HG03571 (cell line): ENCODE measurements around the gene BACE2.
"Not testable (repeated sequence)": the region's sequence is repeated elsewhere in the genome, so short reads cannot be mapped to it uniquely, and the experiment has no call there.

Source experiments
- ATAC-seq: cut with Tn5 transposase; IDR thresholded peaks from one replicate; pipeline ENCODE4 v1.9.1; 2021; ENCODE audit not compliant: unreplicated experiment

The BACE2 gene

DNA sequence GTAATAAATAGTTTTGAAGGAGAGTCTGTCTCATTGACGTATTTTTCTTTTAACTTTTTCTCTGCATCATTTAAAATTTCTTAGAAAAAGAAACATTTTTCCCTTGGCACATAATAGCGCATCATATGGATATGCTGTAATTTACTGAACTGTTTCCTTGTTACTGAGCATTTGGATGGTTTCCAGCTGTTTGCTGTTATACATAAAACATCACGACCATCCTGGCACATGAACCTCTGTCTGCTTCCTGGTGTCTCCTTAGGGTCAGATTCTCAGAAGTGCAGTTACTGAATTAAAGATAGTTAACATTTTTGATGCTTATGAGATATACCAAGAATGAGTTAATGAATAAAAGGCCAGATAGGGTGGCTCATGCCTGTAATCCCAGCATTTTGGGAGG, 67.2 kb downstream of the BACE2 start:
- no peak for ATAC-seq

DNA sequence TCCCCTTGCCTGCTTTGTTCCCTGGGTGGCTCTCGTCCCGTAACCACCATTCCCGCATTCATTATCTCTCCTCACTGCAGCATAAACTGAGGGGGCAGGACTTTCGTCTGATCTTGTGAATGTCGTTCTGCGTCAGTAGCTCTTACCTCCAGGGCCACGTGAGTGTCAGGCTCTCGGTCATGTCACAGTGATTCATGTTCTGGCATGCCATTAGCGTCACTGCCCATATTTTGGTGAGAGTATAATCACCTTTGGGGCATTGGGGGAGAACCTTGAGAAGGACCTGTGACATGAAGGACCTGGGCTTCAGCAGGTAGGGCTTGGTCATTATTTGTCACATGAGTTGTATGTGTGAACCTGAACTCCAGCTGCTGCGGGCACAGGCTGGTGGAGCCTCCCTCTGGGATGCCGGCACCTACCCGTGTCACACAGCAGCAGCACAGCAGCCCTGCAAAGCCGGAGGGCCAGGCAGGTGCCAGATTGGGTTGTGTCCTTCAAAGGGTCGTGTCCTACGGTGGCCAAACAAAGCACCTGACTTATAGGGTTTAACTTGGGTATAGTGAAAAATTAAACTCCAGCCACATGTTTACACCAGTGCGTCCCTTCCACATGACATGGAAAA, 68.5 kb downstream of the BACE2 start:
- ATAC-seq: no peak

DNA sequence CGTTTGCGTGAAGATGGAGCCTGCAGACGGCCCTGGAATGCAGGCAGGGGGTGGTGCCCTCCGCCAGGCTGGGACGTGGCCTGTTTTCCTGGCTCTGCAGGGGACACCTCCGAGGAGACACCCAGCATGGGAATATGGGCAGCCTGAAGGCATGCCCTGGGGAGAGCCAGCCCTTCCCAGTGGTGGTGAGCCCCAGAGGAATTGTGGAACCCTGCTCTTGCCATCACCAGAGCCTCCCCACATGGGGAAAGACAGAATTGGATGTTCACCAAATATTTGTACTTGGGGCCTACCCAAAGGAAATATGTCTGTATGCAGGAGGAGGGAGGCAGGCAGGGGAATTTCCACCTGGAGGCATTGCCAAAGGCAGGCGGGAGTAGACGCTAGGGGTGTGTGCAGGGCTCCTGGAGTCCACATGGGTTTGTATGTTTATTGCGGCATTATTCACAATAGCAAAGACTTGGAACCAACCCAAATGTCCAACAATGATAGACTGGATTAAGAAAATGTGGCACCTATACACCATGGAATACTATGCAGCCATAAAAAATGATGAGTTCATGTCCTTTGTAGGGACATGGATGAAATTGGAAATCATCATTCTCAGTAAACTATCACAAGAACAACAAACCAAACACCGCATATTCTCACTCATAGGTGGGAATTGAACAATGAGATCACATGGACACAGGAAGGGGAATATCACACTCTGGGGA, 70.3 kb downstream of the BACE2 start:
- ATAC-seq: not testable (repeated sequence)

DNA sequence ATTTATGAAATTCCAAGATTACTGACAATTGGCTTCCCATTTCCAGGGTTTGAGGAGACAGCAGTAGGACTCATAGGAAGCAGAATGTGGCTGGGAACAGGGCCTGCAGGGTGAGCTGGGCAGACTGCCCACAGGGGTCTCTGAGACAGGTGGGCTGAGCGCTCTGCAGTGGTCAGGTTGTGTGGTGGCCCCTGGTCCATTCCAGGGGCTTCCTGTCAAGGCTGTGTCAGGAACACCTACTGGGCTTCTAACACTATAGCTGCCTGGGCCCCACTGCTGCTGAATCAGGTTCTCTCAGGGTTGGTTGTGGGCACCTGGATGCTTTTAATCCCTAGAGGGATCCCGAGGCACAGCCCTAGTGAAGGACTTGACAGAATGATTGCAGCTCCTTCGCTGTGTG, 72.1 kb downstream of the BACE2 start:
- no peak for ATAC-seq

DNA sequence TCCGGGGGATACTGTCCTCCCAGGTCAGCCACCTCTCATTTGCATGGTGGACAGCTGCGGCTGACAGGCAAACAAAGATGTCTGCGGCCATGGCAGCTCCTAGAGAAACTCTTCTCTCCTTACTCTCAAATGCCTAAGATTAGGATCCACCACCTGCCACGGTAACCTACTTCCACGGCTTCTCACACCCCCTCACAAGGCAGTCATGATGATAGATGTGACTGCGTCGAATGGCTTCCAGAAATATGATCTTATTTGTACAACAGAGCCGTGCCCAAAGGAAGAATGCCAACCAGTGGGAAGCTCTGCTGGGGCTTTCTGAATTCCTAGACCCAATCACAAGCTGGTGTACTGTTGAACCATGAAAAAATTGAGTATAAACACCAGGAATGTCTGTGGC, 73.4 kb downstream of the BACE2 start:
- ATAC-seq: no peak

DNA sequence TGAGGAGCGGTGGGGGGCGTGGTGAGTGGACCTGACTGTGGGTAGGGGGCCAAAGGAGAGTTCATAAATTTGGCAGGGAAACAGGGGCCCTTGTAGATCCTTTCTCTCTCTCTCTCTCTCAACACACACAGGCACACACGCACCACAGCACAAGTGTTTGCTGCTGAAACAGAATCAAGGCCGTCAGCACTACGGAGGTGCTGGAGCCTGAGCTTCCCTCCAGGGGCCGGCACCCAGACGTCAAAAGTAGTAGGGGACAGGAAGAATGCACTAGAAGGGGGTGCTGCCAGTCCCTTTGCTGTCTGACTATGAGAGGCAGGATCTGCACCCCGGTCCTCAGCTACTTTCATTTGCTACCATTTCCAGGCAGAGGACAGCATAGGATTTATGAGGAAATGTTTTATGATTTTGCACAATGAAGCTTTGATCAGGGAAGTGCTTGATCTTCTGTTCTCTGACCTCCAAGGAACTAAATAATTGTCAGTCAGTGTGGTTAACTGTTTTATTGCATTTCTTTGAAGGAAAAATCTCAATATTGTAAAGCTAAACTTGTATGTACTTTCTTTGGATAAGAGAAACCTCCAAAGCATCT, 74.4 kb downstream of the BACE2 start:
- no peak for ATAC-seq

DNA sequence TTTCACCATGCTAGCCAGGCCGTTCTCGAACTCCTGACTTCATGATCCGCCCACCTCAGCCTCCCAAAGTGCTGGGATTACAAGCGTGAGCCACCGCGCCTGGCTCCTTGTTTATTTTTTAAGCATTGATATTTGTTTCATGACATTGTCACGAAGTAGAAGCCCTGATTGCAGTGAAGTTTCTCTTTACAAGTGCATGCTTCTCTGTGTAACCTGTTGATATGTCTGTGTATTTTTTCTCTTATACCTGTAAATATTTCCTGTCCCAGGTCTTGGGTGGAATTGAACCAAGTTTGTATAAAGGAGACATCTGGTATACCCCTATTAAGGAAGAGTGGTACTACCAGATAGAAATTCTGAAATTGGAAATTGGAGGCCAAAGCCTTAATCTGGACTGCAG, 75.1 kb downstream of the BACE2 start:
- ATAC-seq: no peak

DNA sequence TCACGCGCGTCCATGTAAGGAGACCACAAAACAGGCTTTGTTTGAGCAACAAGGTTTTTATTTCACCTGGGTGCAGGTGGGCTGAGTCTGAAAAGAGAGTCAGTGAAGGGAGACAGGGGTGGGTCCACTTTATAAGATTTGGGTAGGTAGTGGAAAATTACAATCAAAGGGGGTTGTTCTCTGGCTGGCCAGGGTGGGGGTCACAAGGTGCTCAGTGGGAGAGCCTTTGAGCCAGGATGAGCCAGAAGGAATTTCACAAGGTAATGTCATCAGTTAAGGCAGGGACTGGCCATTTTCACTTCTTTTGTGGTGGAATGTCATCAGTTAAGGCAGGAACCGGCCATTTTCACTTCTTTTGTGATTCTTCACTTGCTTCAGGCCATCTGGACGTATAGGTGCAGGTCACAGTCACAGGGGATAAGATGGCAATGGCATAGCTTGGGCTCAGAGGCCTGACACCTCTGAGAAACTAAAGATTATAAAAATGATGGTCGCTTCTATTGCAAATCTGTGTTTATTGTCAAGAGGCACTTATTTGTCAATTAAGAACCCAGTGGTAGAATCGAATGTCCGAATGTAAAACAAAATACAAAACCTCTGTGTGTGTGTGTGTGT, 76.4 kb downstream of the BACE2 start:
- ATAC-seq: not testable (repeated sequence)

DNA sequence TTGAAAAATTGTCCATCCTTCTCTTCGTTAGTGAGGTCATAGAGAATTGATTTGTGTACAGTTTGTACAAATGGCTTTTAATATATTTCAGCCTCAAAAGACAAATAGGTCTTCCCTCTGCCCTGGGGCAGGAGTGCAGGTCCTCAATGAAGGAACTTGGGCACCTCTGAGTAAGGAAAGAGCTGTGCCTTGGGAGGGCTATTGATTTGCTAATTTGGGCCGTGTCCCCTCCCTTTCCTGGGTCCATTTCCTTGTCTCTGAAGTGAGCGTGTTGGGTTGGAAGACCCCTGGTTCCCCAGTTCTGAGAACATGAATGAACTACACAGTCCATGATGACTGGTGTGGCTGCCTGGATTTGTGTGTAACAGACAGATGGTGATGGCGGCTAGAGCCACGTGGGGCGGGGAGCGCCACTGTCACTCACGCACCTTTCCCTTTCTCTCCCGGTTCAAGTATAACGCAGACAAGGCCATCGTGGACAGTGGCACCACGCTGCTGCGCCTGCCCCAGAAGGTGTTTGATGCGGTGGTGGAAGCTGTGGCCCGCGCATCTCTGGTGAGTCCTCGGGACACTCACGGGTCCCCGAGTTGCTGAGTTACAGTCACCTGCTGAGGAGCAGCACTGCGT, 77.7 kb downstream of the BACE2 start:
- no peak for ATAC-seq

DNA sequence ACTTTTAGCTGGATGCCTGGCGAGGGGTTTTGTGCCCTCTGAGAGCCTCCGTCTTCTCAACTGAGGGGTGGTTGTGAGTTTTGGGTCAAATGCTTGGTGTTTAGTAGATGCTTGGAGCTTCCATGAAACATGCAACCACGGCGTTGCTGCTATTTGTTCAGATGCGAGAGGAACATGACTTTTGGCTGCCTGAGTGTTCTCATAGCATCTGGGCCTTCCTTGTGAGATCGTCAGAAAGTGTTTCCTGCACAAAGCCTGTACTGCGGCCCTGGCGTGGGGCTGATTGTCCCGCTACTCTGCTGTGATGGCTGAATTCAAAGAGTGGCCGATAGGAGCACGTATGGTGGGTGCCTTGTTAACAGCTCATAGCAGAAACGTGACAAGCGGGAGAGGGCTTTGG, 78.8 kb downstream of the BACE2 start:
- ATAC-seq: no peak

DNA sequence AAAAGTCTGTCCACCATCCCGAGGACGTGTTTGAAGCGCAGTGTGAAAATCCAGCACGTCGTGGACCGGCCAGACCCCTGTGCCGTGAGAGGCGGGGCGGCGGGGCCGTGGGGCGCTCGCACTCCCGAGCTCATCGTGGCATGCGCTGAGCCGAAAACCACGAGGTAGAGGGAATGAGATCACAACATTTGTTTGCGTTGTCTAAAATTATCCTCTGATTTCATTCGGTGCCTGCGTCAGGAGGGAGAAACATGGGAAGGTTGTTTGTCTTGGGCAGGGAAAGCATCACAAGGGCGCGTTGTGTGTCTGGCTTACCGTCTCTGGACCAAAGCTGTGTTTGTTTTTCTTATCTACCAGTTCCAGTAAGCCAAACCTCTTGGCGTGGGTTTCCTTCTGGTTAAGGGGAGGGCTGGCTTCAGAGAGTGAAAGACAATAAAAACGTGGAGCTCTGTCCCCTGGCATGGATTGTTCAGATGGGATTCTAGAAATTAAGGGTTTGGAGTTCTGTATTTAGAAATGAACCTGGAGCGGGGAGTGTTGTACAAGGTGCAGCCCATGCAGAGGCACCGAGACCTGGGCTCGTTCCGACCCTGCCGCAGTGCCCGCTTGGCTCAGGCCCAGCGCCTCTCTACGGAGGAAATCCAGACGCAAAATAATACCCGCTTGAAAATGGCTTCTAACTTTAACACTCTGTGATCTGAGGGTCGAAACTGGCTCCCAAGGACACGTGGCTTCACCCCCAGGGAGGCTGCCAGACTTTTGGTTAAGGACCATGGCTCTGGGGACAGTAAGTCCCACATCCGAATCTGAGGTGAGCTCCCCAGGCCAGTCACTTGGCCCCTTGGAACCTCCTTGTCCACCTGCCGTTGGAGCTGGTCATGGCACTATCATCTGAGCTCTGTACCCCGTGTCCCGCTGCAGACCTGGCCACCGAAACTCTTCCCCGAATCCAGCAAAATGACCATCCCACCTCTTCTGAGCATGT, 79.9 kb downstream of the BACE2 start:
- no peak for ATAC-seq

DNA sequence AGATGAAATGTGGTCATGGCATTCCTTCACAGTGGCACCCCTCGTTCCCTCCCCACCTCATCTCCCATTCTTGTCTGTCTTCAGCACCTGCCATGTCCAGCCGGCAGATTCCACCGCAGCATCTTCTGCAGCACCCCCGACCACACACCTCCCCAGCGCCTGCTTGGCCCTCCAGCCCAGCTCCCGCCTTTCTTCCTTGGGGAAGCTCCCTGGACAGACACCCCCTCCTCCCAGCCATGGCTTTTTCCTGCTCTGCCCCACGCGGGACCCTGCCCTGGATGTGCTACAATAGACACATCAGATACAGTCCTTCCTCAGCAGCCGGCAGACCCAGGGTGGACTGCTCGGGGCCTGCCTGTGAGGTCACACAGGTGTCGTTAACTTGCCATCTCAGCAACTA, 81.5 kb downstream of the BACE2 start:
- no peak for ATAC-seq

DNA sequence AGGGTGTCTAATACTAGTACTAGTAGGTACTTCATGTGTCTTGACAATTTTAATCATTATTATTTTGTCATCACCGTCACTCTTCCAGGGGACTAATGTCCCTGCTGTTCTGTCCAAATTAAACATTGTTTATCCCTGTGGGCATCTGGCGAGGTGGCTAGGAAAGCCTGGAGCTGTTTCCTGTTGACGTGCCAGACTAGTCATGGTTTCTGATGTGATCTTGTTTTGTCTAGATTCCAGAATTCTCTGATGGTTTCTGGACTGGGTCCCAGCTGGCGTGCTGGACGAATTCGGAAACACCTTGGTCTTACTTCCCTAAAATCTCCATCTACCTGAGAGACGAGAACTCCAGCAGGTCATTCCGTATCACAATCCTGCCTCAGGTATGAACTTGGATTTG, 82.6 kb downstream of the BACE2 start:
- no peak for ATAC-seq

DNA sequence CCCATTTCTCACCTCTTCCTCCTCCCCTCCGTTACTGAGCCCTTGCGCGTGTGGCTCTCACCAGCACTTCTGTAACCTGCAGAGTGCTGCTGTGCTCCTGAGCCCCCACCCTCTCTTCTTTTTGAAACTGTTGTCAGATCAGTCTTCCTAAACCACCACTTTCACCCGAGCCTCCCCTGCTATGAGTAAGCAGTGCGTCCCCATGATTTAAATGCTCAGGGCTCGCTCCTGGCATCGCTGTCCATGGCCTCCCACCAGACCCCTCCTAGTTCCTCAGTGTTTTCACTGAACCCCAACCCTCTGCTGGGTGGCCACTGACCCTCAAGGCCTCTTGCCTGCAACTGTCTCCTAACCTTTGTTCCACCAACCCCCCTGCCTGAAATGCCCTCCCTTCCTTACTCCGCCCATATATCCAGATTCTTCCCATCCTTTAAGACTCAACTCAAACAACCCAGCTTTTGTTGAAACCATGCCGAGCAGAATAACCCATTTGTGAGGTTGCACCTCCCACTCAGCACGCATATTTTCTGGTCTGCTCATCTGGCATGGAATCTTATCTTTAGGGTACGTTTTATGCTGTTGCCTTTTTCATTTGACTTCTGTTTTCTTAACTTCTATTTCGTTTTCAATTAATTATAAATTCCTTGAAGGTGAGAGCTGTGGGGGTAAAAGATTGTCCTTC, 84.1 kb downstream of the BACE2 start:
- ATAC-seq: no peak

DNA sequence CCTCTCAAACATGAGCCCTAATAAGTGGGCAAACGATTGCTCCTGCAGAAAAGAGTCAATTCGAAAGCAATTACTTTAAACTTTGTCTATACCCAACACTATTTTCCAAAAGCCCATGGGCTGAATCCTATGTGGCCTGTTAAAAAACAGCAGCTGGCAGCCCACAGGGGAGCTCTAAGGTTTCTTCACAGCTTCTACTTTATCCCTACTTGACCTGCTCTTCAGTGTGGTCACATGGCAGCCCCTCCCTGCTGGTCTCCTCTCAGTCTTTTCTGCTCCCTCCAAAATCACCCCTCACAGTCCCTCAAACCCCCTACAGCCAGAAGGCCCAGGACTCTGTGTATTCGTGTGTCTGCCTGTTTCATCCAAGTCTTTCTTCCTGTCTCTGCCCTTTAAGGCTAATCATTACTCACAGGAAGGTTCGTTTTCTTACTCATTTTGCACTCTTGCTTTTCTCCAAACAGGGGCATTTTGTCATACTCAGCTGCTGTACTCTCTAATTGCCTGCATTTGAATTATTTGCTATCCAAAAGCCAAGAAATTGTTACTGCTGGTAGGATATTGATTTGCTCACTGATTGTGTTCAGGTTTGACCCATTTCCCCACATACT, 86.2 kb downstream of the BACE2 start:
- no peak for ATAC-seq

DNA sequence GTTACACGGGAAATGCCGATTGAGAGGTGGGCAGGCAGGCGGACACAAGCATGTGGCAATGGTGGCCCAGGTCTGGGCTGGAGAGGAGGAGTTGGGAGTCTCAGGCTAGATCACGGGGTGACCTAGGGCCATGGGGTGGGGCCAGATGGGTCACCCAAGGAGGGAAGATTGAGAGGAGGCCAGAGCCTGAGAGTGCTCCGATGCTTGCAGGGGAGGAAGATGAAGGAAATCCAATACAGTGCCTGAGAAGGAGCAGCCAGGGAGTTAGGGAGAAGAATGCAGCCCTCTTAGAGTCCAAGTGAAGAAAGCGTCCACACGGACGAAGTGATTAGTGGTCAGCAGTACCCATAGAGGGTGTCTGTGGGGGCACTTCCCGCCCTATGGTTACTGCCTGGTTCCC, 87.2 kb downstream of the BACE2 start:
- ATAC-seq: no peak

DNA sequence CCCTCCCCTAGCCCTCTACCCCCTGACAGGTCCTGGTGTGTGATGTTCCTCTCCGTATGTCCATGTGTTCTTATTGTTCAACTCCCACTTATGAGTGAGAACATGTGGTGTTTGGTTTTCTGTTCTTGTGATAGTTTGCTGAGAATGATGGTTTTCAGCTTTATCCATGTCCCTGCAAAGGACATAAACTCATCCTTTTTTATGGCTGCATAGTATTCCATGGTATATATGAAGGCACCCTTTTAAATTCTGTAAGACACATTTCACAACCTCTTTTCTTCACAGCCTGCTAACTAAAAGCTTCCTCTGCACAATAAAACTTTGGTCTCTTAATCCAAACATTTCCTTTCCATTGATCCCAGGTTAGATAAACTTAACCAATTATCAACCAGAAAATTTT, 88.3 kb downstream of the BACE2 start:
- not testable (repeated sequence) for ATAC-seq

DNA sequence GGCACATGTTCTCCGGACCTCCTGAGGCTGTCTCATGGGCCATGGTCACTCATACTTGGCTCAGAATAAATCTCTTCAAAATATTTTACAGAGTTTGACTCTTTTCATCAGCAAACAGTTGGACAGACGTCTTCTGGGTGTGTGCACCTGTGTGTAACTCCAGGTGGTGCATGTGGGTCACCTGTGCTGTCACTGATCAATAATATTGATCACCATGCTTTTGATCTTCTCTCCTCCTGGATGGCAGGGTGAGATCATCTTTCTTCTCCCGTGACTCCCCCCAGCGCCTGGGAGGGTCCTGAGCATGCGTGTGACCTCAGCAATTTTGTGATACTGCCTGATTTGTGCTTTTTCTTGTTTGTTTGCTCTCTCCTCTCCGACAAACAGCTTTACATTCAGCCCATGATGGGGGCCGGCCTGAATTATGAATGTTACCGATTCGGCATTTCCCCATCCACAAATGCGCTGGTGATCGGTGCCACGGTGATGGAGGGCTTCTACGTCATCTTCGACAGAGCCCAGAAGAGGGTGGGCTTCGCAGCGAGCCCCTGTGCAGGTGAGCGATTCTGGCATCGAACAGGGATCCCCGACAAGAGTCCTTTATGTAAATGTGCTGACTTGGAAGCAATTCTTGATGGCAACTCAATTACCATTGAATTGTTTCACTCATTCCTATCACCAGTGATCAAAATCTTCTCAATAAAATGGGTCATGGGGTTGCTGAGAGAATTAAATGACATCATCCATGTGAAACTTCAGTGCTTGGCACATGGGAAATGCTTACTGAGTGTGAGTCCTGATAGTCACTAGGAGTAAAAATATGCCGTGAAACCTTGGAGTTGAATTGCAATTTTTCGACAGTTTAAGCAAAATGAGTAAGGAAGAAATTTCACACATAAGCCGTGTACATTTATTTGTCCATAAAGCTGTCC, 89.1 kb downstream of the BACE2 start:
- ATAC-seq: no peak
